Panc1 (cell line): ENCODE results near the gene KATNIP. TPM values are rescaled to one million over a fixed set of nuclear protein-coding genes. Genes with fewer than 3 reads are reported as not detected.

Experiments
- ATAC-seq: fragments of 200-7000 bp; cut with Tn5 transposase; 2 replicates; pipeline ENCODE4 v1.9.1; 2020; ENCODE audit warnings: mild to moderate bottlenecking, moderate library complexity
- BruUV-seq: library from RNA; stranded (reverse); fragments of 400-500 nt; replicated peaks from 2 replicates; lab custom pipeline; 2021; lab: Mats Ljungman, UMichigan
- CTCF ChIA-PET: fragments of 300-600 bp; sonication (Branson Sonifier 250); formaldehyde crosslinking; loops from one replicate; lab custom pipeline; 2022; ENCODE audit warnings: antibody characterized with exemption; lab: Charles Lee
- POLR2A ChIA-PET: fragments of 300-600 bp; sonication (Branson Sonifier 250); formaldehyde crosslinking; loops from one replicate; lab custom pipeline; 2022; ENCODE audit warnings: antibody characterized with exemption; lab: Charles Lee
- DNase-seq: peaks from one replicate; pipeline ENCODE4 v3.0.0-alpha.2; 2010; ENCODE audit warnings: low read depth, low spot score
- H3K27ac ChIP-seq: 2 replicates; pipeline ENCODE4 v1.5.1; 2011; ENCODE audit warnings: mild to moderate bottlenecking, low read length, inconsistent platforms
- H3K27me3 ChIP-seq: fragments of 200-500 bp; sonication (Bioruptor generic); 2 replicates; pipeline ENCODE4 v1.6.0; 2014; ENCODE audit warnings: low read length, inconsistent platforms; ENCODE audit not compliant: control insufficient read depth, insufficient read depth
- H3K36me3 ChIP-seq: fragments of 200-500 bp; sonication (Bioruptor generic); 2 replicates; pipeline ENCODE4 v1.5.1; 2014; ENCODE audit warnings: inconsistent platforms, mild to moderate bottlenecking, low read length, moderate library complexity; ENCODE audit not compliant: control insufficient read depth, insufficient read depth
- H3K4me1 ChIP-seq: 2 replicates; pipeline ENCODE4 v1.5.1; 2011; ENCODE audit warnings: inconsistent platforms, mild to moderate bottlenecking, low read length, moderate library complexity; ENCODE audit not compliant: control insufficient read depth, insufficient read depth
- H3K4me3 ChIP-seq, 2 experiments: 2 replicates each; pipeline ENCODE4 v1.5.1; 2011 to 2012; ENCODE audit warnings: low read depth in 2 of 2, low read length in 2 of 2, mild to moderate bottlenecking in 2 of 2, inconsistent platforms in 1 of 2, moderate library complexity in 1 of 2
- H3K9me3 ChIP-seq: fragments of 200-500 bp; sonication (Bioruptor generic); 2 replicates; pipeline ENCODE4 v1.5.1; 2014; ENCODE audit warnings: low read depth, mild to moderate bottlenecking, inconsistent platforms, low read length, moderate library complexity; ENCODE audit not compliant: control insufficient read depth, insufficient read depth
- POLR2AphosphoS5 ChIP-seq: IDR thresholded peaks from 2 replicates; pipeline ENCODE4 v1.6.1; 2012; ENCODE audit warnings: mild to moderate bottlenecking, low read depth, low read length, moderate library complexity
- SIN3A ChIP-seq: IDR thresholded peaks from 2 replicates; pipeline ENCODE4 v1.6.1; 2012; ENCODE audit warnings: low read depth, mild to moderate bottlenecking, low read length, moderate library complexity, borderline replicate concordance; ENCODE audit not compliant: insufficient read depth
- TCF7L2 ChIP-seq: IDR thresholded peaks from 2 replicates; pipeline ENCODE4 v1.6.1; 2011; ENCODE audit warnings: mild to moderate bottlenecking, low read depth, low read length, inconsistent platforms
- in situ Hi-C: cut with HindIII; loops from 2 replicates; pipeline ENCODE4 v1.10.0; 2016; ENCODE audit warnings: low sequenced_read_pairs, low pct_unique_long_range_greater_than_20kb
- intact Hi-C: fragments of 100-400 bp; cut with micrococcal nuclease; formaldehyde crosslinking; loops from one replicate; pipeline ENCODE4 v1.10.0; 2022; ENCODE audit not compliant: unreplicated experiment
- total RNA-seq: library from RNA; stranded (reverse); gene quantifications from one replicate; pipeline ENCODE4 v1.2.1, GENCODE V29; 2021; ENCODE audit not compliant: unreplicated experiment
- TF ChIP-seq, protein P1 (sequence below): fragments of 450-650 bp; IDR thresholded peaks from 2 replicates; pipeline ENCODE4 v1.5.1; 2017; ENCODE audit warnings: mild to moderate bottlenecking
- TF ChIP-seq, protein P2 (sequence below), 2 experiments: IDR thresholded peaks; 2 replicates each; pipeline ENCODE4 v1.6.1; 2011 to 2012; ENCODE audit warnings: low read depth in 2 of 2, control low read depth in 1 of 2, low read length in 1 of 2, mild to moderate bottlenecking in 1 of 2, moderate library complexity in 1 of 2; ENCODE audit not compliant: insufficient read depth in 1 of 2

The KATNIP gene
- total RNA-seq, 1 experiment from 2014 or later = 36.7 TPM

DNA sequence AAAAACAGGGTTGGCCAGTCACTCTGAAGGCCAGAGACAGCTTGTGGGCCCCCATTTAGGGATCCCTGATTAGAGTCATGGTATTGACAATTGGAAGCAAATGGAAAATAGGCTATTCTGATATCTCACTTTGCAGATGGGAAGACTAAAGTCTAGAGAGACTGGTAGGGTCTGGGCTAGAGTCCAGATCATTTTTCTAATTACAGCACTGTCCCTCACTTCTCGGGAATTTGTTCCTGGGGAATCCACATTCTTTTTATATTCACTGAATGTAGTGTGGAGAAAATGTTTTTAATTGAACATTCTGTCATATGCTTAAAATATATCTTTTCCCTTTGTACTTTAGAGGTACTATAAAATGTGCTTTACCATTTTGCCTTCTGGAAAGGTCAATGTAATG is 1.1 kb downstream of the KATNIP start:
- H3K9me3 ChIP-seq = no peaks in the 10 kb centered on the region
- no peak for DNase-seq
- H3K27me3 ChIP-seq = no peaks in the 10 kb centered on the region
- H3K4me3 ChIP-seq = peak overlapping the region; percentile 90 to 100
- peaks cover 17% of the 10 kb centered on the region for H3K4me1 ChIP-seq
- TF ChIP-seq TCF7L2 = no peak
- no peak for TF ChIP-seq POLR2AphosphoS5
- TF ChIP-seq SIN3A = no peak
- TF ChIP-seq, protein P1, sequence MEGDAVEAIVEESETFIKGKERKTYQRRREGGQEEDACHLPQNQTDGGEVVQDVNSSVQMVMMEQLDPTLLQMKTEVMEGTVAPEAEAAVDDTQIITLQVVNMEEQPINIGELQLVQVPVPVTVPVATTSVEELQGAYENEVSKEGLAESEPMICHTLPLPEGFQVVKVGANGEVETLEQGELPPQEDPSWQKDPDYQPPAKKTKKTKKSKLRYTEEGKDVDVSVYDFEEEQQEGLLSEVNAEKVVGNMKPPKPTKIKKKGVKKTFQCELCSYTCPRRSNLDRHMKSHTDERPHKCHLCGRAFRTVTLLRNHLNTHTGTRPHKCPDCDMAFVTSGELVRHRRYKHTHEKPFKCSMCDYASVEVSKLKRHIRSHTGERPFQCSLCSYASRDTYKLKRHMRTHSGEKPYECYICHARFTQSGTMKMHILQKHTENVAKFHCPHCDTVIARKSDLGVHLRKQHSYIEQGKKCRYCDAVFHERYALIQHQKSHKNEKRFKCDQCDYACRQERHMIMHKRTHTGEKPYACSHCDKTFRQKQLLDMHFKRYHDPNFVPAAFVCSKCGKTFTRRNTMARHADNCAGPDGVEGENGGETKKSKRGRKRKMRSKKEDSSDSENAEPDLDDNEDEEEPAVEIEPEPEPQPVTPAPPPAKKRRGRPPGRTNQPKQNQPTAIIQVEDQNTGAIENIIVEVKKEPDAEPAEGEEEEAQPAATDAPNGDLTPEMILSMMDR = no peak
- TF ChIP-seq, protein P2, sequence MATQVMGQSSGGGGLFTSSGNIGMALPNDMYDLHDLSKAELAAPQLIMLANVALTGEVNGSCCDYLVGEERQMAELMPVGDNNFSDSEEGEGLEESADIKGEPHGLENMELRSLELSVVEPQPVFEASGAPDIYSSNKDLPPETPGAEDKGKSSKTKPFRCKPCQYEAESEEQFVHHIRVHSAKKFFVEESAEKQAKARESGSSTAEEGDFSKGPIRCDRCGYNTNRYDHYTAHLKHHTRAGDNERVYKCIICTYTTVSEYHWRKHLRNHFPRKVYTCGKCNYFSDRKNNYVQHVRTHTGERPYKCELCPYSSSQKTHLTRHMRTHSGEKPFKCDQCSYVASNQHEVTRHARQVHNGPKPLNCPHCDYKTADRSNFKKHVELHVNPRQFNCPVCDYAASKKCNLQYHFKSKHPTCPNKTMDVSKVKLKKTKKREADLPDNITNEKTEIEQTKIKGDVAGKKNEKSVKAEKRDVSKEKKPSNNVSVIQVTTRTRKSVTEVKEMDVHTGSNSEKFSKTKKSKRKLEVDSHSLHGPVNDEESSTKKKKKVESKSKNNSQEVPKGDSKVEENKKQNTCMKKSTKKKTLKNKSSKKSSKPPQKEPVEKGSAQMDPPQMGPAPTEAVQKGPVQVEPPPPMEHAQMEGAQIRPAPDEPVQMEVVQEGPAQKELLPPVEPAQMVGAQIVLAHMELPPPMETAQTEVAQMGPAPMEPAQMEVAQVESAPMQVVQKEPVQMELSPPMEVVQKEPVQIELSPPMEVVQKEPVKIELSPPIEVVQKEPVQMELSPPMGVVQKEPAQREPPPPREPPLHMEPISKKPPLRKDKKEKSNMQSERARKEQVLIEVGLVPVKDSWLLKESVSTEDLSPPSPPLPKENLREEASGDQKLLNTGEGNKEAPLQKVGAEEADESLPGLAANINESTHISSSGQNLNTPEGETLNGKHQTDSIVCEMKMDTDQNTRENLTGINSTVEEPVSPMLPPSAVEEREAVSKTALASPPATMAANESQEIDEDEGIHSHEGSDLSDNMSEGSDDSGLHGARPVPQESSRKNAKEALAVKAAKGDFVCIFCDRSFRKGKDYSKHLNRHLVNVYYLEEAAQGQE (IDR thresholded peaks at IDR 0.05; ENCODE audit: insufficient read depth in 1 of 2, low read depth in 2 of 2, low read length in 1 of 2) = no peak
- POLR2A ChIA-PET = interaction anchor here (0.6 to 0.7 kb wide), 2 partner anchors 438 to 659 kb away, joined by 3 to 16 read pairs; no protein-coding TSS in a partner anchor
- ATAC-seq = no peak
- in situ Hi-C loops (no loop called here), intact Hi-C loops (no loop called here)
- peak overlapping the region; percentile 87 for H3K27ac ChIP-seq
- no TSS peak for BruUV-seq
- CTCF ChIA-PET = no interaction called here
- H3K36me3 ChIP-seq = no peaks in the 10 kb centered on the region

DNA sequence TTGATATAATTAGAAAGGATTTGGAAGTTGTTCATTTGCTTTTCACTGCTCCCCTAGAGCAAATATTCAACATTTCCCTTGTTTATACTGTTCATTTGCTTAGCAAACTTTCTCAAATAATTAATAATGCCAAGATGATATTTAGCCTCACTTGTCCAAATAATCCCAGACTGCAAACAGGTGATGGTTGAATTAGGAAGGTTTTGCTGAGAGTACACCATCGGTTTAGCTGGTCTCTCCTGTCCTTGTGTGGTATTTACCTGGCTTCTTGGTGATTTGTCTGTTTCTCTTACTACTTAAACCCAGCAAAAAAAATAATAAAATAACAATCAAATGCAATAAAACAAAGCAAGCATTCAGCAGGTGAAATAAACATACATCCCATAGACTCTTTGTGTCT is 6.5 kb downstream of the KATNIP start:
- ChIA-PET POLR2A (no interaction called here), CTCF (no interaction called here)
- no peaks in the 10 kb centered on the region for H3K36me3 ChIP-seq
- no peak overlapping the region for H3K27ac ChIP-seq
- BruUV-seq = TSS peak; percentile 16
- ATAC-seq (no peak), DNase-seq (no peak)
- no peaks in the 10 kb centered on the region for H3K4me1 ChIP-seq
- H3K9me3 ChIP-seq = no peaks in the 10 kb centered on the region
- intact Hi-C loops = no loop called here
- in situ Hi-C loops = no loop called here
- no peaks in the 10 kb centered on the region for H3K27me3 ChIP-seq
- TF ChIP-seq POLR2AphosphoS5 (no peak), TCF7L2 (no peak), SIN3A (no peak)
- TF ChIP-seq, protein P1 = no peak
- TF ChIP-seq, protein P2 (IDR thresholded peaks at IDR 0.05; ENCODE audit: insufficient read depth in 1 of 2, low read depth in 2 of 2, low read length in 1 of 2) = no peak
- H3K4me3 ChIP-seq = no peak overlapping the region
